Cardiac muscle cell (in vitro differentiated cells and primary cell): ENCODE results near the gene COL15A1. TPM values are rescaled to one million over a fixed set of nuclear protein-coding genes. Genes with fewer than 3 reads are reported as not detected.

ENCODE experiments used
- DNase-seq, 2 donors: peaks; one replicate each; pipeline versions ENCODE4 v3.0.0 to v3.0.0-alpha.2; 2010 to 2017; ENCODE audit warnings: low read depth in 1 of 2, low spot score in 1 of 2
- H3K27ac ChIP-seq: fragments of 200-600 bp; sonication (generic); 2 replicates; pipeline ENCODE4 v1.5.1; 2016
- H3K27me3 ChIP-seq: fragments of 200-600 bp; sonication (generic); 2 replicates; pipeline ENCODE4 v1.6.0; 2016; ENCODE audit warnings: control low read depth
- H3K36me3 ChIP-seq: fragments of 200-600 bp; sonication (generic); 2 replicates; pipeline ENCODE4 v1.5.1; 2016; ENCODE audit warnings: control low read depth
- H3K4me1 ChIP-seq: fragments of 200-600 bp; sonication (generic); 2 replicates; pipeline ENCODE4 v1.8.1; 2017; ENCODE audit warnings: low read depth, mild to moderate bottlenecking, mixed run types
- H3K4me3 ChIP-seq: fragments of 200-600 bp; sonication (generic); 2 replicates; pipeline ENCODE4 v1.5.1; 2016; ENCODE audit warnings: mild to moderate bottlenecking
- H3K9me3 ChIP-seq: fragments of 200-600 bp; sonication (generic); 2 replicates; pipeline ENCODE4 v1.5.1; 2017; ENCODE audit warnings: low read depth, mild to moderate bottlenecking, control low read depth
- CTCF ChIP-seq: IDR thresholded peaks from 2 replicates; pipeline ENCODE4 v1.5.1; 2012; ENCODE audit warnings: low read depth, mild to moderate bottlenecking, low read length
- polyA plus RNA-seq: library from polyadenylated mRNA; unstranded; fragments of >200 nt; fragmentation: Nextera tagmentation; extraction: Ambion mirVana; gene quantifications from 2 replicates; pipeline ENCODE4 v1.2.1, GENCODE V29; 2016
- total RNA-seq: library from RNA; depleted of rRNA; stranded (reverse); fragments of >200 nt; gene quantifications from 2 replicates; pipeline ENCODE4 v1.2.3, GENCODE V29; 2016

COL15A1 gene
- total and polyA plus RNA-seq, 2 experiments from 2014 or later, result 0.74 to 1.3 TPM

- no peaks in the 10 kb centered on the region for H3K9me3 ChIP-seq
- H3K4me3 ChIP-seq, result no peak overlapping the region
- TF ChIP-seq CTCF, result no peak
- no peak overlapping the region for H3K27ac ChIP-seq
- H3K36me3 ChIP-seq, result no peaks in the 10 kb centered on the region
- DNase-seq, result peak in 1 of 2 donors; percentile 42
- H3K27me3 ChIP-seq, result no peaks in the 10 kb centered on the region
- peaks cover 7% of the 10 kb centered on the region for H3K4me1 ChIP-seq
These were observed 13.8 kb upstream of the COL15A1 start for GRCh38 chr9:98929895-98930341.

- no peak for TF ChIP-seq CTCF
- Histone ChIP-seq H3K27ac (no peak overlapping the region), H3K36me3 (no peaks in the 10 kb centered on the region), H3K27me3 (no peaks in the 10 kb centered on the region), H3K9me3 (no peaks in the 10 kb centered on the region), H3K4me3 (no peak overlapping the region), H3K4me1 (peaks cover 5% of the 10 kb centered on the region)
- DNase-seq, result no peak
These were observed 12.9 kb upstream of the COL15A1 start for GRCh38 chr9:98930792-98931191.

GRCh38 chr9:98931600-98932389 lies 11.9 kb upstream of the COL15A1 start:
- Histone ChIP-seq H3K27me3 (no peaks in the 10 kb centered on the region), H3K36me3 (no peaks in the 10 kb centered on the region), H3K4me3 (no peak overlapping the region), H3K27ac (no peak overlapping the region), H3K4me1 (peaks cover 5% of the 10 kb centered on the region), H3K9me3 (no peaks in the 10 kb centered on the region)
- no peak for DNase-seq
- no peak for TF ChIP-seq CTCF

GRCh38 chr9:98933185-98933584 lies 10.5 kb upstream of the COL15A1 start:
- no peaks in the 10 kb centered on the region for H3K36me3 ChIP-seq
- H3K4me1 ChIP-seq, result peaks cover 5% of the 10 kb centered on the region
- H3K4me3 ChIP-seq, result no peak overlapping the region
- H3K27ac ChIP-seq, result no peak overlapping the region
- no peak for DNase-seq
- TF ChIP-seq CTCF, result no peak
- H3K27me3 ChIP-seq, result no peaks in the 10 kb centered on the region
- H3K9me3 ChIP-seq, result no peaks in the 10 kb centered on the region

GRCh38 chr9:98933890-98934289 lies 9.8 kb upstream of the COL15A1 start:
- H3K4me1 ChIP-seq, result peaks cover 5% of the 10 kb centered on the region
- TF ChIP-seq CTCF, result no peak
- DNase-seq, result no peak
- H3K27me3 ChIP-seq, result peaks cover 4% of the 10 kb centered on the region
- H3K27ac ChIP-seq, result no peak overlapping the region
- no peaks in the 10 kb centered on the region for H3K9me3 ChIP-seq
- H3K4me3 ChIP-seq, result no peak overlapping the region
- H3K36me3 ChIP-seq, result no peaks in the 10 kb centered on the region
